Measurements from ENCODE around the gene AQP12A.
"Not testable (repeated sequence)": the region's sequence is repeated elsewhere in the genome, so short reads cannot be mapped to it uniquely, and the experiment has no call there.

The AQP12A gene

DNA sequence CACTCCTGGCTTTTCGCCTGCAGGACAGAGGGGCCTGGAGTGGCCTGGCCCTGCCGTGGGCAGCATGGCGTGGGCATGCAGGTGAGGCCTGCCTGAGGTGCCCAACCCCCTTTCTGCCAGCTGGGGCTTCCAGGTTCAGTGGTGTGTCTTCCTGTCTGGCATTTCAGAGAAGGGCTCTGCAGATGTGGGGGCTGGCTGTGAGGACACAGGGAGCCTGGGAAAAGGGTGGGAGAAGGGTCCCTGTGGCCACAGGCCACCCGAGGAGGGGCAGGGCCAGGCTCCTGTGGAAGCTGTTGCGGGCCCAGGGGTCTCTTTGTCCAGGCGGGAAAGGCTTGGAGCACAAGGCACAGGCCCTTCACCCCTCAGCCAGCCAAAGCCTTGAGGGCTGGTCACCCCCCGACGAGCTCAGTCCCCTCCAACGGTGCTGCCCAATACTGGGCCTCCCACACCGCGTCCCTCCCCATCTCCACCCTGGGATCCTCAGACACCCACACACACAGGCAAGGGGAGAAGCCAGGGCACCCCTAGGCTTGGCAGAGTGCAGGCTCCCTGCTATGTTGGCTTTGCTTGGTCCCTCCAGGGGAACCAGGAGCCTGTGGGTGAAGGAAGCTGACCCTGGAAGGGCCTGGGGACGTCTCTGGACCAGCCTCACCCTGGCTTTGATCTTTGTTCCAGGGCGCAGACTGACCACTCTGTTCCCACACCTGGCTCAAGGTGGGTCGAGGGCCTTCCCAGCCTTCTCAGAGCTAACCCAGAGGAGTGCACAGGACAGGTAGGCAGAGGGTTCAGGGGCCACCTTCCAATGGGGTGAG is 3.7 kb upstream of the AQP12A start:
- Histone ChIP-seq H3K9me3 (ENCODE audit: control insufficient read depth in 5 of 5, low read length in 5 of 5) (no peaks in the 10 kb centered on the region), H3K9ac (ENCODE audit: low read length in 5 of 5) (no peak overlapping the region), H3K36me3 (ENCODE audit: control insufficient read depth in 5 of 5, insufficient read depth in 5 of 5, low read length in 5 of 5) (no peaks in the 10 kb centered on the region), H3K27me3 (ENCODE audit: control insufficient read depth in 5 of 5, insufficient read depth in 4 of 5, low read length in 5 of 5) (peaks cover 0 to 12% (median 4%) of the 10 kb centered on the region in 5 donors), H3K27ac (ENCODE audit: low read depth, low read length) (no peak overlapping the region), H3K4me3 (ENCODE audit: low read depth in 1 of 5, low read length in 5 of 5) (no peak overlapping the region), H3K4me1 (ENCODE audit: control insufficient read depth in 5 of 5, insufficient read depth in 5 of 5, low read length in 5 of 5) (peaks cover 0 to 3% (median 0%) of the 10 kb centered on the region in 5 donors)

DNA sequence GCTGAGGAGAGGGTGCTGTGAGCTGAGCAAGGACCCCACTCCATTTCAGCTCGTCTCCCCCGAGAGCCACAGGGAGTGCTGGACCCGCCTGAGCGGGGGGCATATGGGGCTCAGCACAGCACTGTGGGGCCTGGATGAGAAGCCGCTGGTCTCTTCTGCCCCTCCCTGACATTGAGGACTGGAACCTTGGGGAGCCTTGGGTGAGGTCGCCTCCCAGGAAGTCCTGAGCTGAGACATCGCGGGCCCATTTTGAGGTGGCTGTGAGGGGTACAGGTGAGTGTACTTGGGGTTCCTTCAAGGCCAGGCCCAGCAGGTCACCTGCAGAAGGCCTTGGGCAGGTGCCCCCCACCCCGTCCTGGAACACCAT is 3.1 kb upstream of the AQP12A start:
- H3K9me3 ChIP-seq (ENCODE audit: control insufficient read depth in 5 of 5, low read length in 5 of 5) = no peaks in the 10 kb centered on the region

DNA sequence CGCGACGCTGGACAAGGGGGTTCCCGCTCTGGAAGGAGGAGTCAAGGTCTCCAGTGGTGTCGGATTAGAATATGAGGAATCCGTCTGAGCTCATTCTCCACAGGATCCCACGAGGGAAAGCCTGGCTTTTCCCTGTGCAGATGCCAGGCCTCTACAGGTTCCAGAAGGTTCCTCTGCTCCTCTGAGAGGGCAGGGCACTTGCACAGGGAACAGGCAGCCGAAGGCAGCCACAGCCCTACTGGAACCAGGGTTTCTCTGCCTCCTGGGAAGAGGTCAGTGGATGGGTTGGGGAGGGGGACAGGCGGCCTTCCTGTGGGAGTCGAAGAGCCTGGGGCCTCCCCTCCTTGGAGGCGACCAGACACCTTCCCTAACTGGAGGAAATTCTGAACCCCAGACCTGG is 1.7 kb upstream of the AQP12A start:
- Histone ChIP-seq H3K27me3 (ENCODE audit: control insufficient read depth in 5 of 5, insufficient read depth in 4 of 5, low read length in 5 of 5) (peaks cover 0 to 12% (median 4%) of the 10 kb centered on the region in 5 donors), H3K27ac (ENCODE audit: low read depth, low read length) (no peak overlapping the region), H3K9me3 (ENCODE audit: control insufficient read depth in 5 of 5, low read length in 5 of 5) (no peaks in the 10 kb centered on the region), H3K9ac (ENCODE audit: low read length in 5 of 5) (no peak overlapping the region), H3K36me3 (ENCODE audit: control insufficient read depth in 5 of 5, insufficient read depth in 5 of 5, low read length in 5 of 5) (no peaks in the 10 kb centered on the region), H3K4me1 (ENCODE audit: control insufficient read depth in 5 of 5, insufficient read depth in 5 of 5, low read length in 5 of 5) (no peaks in the 10 kb centered on the region), H3K4me3 (ENCODE audit: low read depth in 1 of 5, low read length in 5 of 5) (no peak overlapping the region)

More for the DNA sequence above, 3.1 kb upstream of the AQP12A start:
- Histone ChIP-seq H3K4me1 (ENCODE audit: control insufficient read depth in 5 of 5, insufficient read depth in 5 of 5, low read length in 5 of 5) (peaks cover 0 to 3% (median 0%) of the 10 kb centered on the region in 5 donors), H3K4me3 (ENCODE audit: low read depth in 1 of 5, low read length in 5 of 5) (no peak overlapping the region), H3K27ac (ENCODE audit: low read depth, low read length) (no peak overlapping the region), H3K36me3 (ENCODE audit: control insufficient read depth in 5 of 5, insufficient read depth in 5 of 5, low read length in 5 of 5) (no peaks in the 10 kb centered on the region), H3K27me3 (ENCODE audit: control insufficient read depth in 5 of 5, insufficient read depth in 4 of 5, low read length in 5 of 5) (peaks cover 0 to 12% (median 4%) of the 10 kb centered on the region in 5 donors), H3K9ac (ENCODE audit: low read length in 5 of 5) (no peak overlapping the region)

DNA sequence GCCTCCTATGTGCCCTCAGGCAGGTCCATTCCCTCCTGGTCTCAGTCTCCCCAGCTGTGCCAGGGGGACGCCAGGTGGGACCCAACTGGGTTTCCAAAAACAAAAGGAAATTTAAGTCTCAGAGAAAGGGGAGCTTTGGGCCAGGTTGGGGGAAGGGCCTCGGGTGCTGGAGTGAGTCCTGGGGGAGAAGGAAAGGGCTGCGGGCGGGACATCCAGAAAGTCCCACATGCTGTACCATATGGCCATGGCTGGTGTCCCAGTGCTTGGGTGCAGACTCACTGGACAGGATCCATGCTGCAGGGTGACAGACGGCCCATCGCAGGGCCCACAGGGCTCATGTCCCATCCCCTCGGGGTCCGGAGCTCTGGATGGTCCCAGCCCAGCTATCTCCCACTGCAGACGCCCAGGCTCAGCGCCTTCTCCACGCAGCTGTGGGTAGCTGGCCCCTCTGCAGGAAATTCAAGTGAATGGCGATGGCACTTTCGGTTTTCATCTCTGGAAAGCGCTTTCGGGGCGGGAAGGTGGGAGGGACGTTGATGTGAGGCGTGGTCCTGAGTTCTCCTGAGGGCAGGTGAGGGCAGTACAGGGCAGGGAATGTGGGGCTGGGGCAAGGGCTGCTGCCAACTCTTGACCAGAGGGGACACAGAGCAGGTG is 1.1 kb upstream of the AQP12A start:
- H3K4me3 ChIP-seq (ENCODE audit: low read depth in 1 of 5, low read length in 5 of 5); H3K9me3 ChIP-seq (ENCODE audit: control insufficient read depth in 5 of 5, low read length in 5 of 5); H3K4me1 ChIP-seq (ENCODE audit: control insufficient read depth in 5 of 5, insufficient read depth in 5 of 5, low read length in 5 of 5); H3K36me3 ChIP-seq (ENCODE audit: control insufficient read depth in 5 of 5, insufficient read depth in 5 of 5, low read length in 5 of 5); H3K9ac ChIP-seq (ENCODE audit: low read length in 5 of 5); H3K27ac ChIP-seq (ENCODE audit: low read depth, low read length): not testable (repeated sequence)
- peaks cover 0 to 12% (median 4%) of the 10 kb centered on the region in 5 donors for H3K27me3 ChIP-seq (ENCODE audit: control insufficient read depth in 5 of 5, insufficient read depth in 4 of 5, low read length in 5 of 5)

DNA sequence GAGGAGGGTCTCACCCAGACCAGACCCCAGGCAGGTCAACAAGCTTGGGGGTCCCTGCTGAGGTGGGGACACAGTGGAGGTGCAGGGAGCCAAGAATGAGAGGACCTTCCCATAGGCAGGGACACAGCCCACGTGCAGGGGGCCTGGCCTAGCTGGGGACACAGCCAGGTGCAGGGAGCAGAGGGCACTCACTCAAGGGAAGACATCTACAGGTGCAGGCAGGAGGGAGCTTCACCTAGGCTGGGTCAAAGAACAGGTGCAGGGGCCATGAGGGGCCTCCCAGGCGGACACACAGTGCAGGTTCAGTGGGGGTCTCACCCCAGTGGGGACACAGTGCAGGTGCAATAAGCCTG is 615 bp upstream of the AQP12A start:
- not testable (repeated sequence) for H3K27ac ChIP-seq (ENCODE audit: low read depth, low read length); H3K4me3 ChIP-seq (ENCODE audit: low read depth in 1 of 5, low read length in 5 of 5); H3K36me3 ChIP-seq (ENCODE audit: control insufficient read depth in 5 of 5, insufficient read depth in 5 of 5, low read length in 5 of 5); H3K9me3 ChIP-seq (ENCODE audit: control insufficient read depth in 5 of 5, low read length in 5 of 5); H3K9ac ChIP-seq (ENCODE audit: low read length in 5 of 5); H3K4me1 ChIP-seq (ENCODE audit: control insufficient read depth in 5 of 5, insufficient read depth in 5 of 5, low read length in 5 of 5); H3K27me3 ChIP-seq (ENCODE audit: control insufficient read depth in 5 of 5, insufficient read depth in 4 of 5, low read length in 5 of 5)

DNA sequence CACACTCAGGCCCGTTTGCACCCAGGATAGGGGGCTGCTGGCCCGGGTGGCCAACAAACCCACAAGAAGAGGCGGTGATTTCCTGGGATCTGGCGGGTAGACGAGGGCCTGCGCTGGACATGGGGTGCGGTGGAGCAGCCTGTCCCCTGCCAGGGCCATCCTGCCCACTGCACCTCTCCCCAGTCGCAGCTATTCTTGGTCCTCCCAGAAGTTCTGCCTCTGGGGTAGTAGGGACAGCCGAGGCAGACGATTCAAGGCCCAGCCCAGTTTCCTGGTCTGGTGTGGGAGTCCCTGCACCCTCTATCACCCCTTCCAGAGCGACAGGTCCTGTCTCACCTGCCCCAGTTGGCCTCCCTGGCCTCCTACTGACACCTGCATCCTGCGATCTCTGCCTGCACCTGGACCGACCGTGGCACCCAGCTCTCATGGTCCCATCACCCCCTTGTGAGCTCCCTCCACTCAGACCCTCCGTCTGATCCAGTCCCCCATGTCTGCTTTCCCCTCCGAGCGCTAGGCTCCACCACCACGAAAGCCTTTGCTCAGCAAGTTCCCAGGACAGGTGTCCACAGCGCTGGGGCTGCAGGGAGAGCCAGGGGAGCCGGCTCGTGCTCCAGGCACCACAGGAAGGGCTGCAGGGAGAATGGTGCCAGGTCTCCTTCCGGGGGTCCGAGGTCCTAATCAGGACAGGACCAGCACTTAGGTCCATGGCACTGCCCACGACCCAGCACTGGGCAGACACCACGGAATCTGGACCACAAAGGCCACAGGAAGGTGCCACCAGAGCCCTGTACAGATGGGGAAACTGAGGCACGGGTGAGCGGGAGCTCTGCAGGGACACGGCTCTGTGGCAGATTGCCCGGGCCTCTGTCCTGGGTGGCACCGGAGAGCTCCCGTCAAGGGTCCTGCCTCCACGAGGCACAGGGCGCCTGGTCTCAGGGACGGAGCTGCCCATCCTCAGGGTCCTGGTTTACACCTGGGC is 1.2 kb downstream of the AQP12A start:
- not testable (repeated sequence) for H3K27ac ChIP-seq (ENCODE audit: low read depth, low read length); H3K4me1 ChIP-seq (ENCODE audit: control insufficient read depth in 5 of 5, insufficient read depth in 5 of 5, low read length in 5 of 5); H3K9ac ChIP-seq (ENCODE audit: low read length in 5 of 5); H3K27me3 ChIP-seq (ENCODE audit: control insufficient read depth in 5 of 5, insufficient read depth in 4 of 5, low read length in 5 of 5); H3K4me3 ChIP-seq (ENCODE audit: low read depth in 1 of 5, low read length in 5 of 5); H3K9me3 ChIP-seq (ENCODE audit: control insufficient read depth in 5 of 5, low read length in 5 of 5); H3K36me3 ChIP-seq (ENCODE audit: control insufficient read depth in 5 of 5, insufficient read depth in 5 of 5, low read length in 5 of 5)

DNA sequence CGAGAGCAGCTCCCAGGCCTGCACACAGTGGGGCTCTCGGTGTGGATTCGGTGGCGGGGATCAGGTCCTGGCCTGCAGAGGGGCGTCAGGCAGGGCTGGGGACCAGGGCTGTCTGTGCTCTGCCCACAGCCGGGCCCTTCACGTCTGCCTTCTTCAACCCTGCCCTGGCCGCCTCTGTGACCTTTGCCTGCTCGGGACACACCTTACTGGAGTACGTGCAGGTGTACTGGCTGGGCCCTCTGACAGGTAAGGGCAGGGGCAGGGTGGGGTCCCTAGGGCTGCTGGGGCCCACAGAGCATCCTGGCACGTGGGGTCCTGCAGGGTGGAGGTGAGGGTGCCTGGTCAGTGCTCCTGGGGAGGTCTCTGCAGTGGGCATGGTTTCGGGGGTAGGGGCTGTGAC is 2.6 kb downstream of the AQP12A start:
- H3K4me3 ChIP-seq (ENCODE audit: low read depth in 1 of 5, low read length in 5 of 5); H3K9ac ChIP-seq (ENCODE audit: low read length in 5 of 5); H3K27ac ChIP-seq (ENCODE audit: low read depth, low read length); H3K9me3 ChIP-seq (ENCODE audit: control insufficient read depth in 5 of 5, low read length in 5 of 5); H3K27me3 ChIP-seq (ENCODE audit: control insufficient read depth in 5 of 5, insufficient read depth in 4 of 5, low read length in 5 of 5); H3K4me1 ChIP-seq (ENCODE audit: control insufficient read depth in 5 of 5, insufficient read depth in 5 of 5, low read length in 5 of 5); H3K36me3 ChIP-seq (ENCODE audit: control insufficient read depth in 5 of 5, insufficient read depth in 5 of 5, low read length in 5 of 5): not testable (repeated sequence)

DNA sequence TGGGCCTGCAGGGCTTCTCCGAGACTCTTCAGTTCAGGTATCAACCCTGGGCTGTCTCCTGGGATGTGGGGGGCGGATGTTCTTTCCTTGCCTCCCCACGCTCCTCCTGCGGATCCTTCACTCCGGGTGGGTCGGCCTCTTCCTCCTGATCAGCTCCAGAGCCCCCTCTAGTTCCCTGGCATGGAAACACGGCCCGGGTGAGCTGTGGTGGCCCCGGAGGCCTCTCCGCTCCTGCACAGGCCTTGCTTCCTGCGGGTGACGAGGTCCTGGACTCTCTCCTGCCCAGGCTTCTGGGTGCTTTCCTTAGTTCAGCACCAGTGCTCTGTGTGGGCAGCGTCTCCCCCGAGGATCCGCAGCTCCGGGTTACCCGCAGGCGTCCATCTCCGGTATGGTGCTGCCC is 3.9 kb downstream of the AQP12A start:
- not testable (repeated sequence) for H3K36me3 ChIP-seq (ENCODE audit: control insufficient read depth in 5 of 5, insufficient read depth in 5 of 5, low read length in 5 of 5); H3K9me3 ChIP-seq (ENCODE audit: control insufficient read depth in 5 of 5, low read length in 5 of 5); H3K27me3 ChIP-seq (ENCODE audit: control insufficient read depth in 5 of 5, insufficient read depth in 4 of 5, low read length in 5 of 5); H3K4me1 ChIP-seq (ENCODE audit: control insufficient read depth in 5 of 5, insufficient read depth in 5 of 5, low read length in 5 of 5); H3K4me3 ChIP-seq (ENCODE audit: low read depth in 1 of 5, low read length in 5 of 5); H3K27ac ChIP-seq (ENCODE audit: low read depth, low read length); H3K9ac ChIP-seq (ENCODE audit: low read length in 5 of 5)

DNA sequence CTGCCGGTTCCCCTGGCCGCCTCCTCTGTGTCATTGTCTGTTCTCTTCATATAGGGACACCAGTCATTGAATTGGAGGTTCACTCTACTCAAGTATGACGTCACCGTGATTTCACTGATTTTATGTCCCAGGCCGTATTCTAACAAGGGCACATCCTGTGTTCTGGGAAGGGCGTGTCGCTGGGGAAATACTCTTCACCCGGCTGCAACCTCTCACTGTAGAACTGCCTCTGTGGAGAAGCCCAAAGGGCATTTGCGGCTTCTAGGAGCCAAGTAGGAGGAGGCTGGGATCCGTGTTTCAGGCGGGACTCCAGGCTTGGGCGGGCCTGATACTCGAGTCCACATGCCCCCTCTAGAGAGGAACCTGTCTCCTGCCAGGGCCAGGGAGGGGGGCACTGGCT is 4.8 kb downstream of the AQP12A start:
- not testable (repeated sequence) for H3K27ac ChIP-seq (ENCODE audit: low read depth, low read length); H3K27me3 ChIP-seq (ENCODE audit: control insufficient read depth in 5 of 5, insufficient read depth in 4 of 5, low read length in 5 of 5); H3K9ac ChIP-seq (ENCODE audit: low read length in 5 of 5); H3K4me3 ChIP-seq (ENCODE audit: low read depth in 1 of 5, low read length in 5 of 5); H3K4me1 ChIP-seq (ENCODE audit: control insufficient read depth in 5 of 5, insufficient read depth in 5 of 5, low read length in 5 of 5); H3K36me3 ChIP-seq (ENCODE audit: control insufficient read depth in 5 of 5, insufficient read depth in 5 of 5, low read length in 5 of 5); H3K9me3 ChIP-seq (ENCODE audit: control insufficient read depth in 5 of 5, low read length in 5 of 5)
